Heart right ventricle (tissue), 16 donors: ENCODE measurements around the gene HERC3. TPM values are rescaled to one million over a fixed set of nuclear protein-coding genes. Genes with fewer than 3 reads are reported as not detected.

Experiments
- ATAC-seq, 8 donors: fragments of 200-7000 bp; cut with Tn5 transposase; one replicate each; pipeline ENCODE4 v1.9.1; 2020; ENCODE audit warnings: mild to moderate bottlenecking in 8 of 8, moderate library complexity in 8 of 8, moderate number of reproducible peaks in 1 of 8
- DNase-seq, 2 donors: peaks; one replicate each; pipeline ENCODE4 v3.0.0-alpha.2; 2020
- H3K27ac ChIP-seq, 10 donors: fragments of 200-600 bp; sonication (generic) in 2 of 10; one replicate each; pipeline versions ENCODE4 v1.5.0 to v1.8.0; 2020 to 2022; ENCODE audit warnings: mild to moderate bottlenecking in 3 of 10
- H3K27me3 ChIP-seq, 7 donors: fragments of 200-600 bp; one replicate each; pipeline ENCODE4 v1.8.0; 2021 to 2022; ENCODE audit warnings: mild to moderate bottlenecking in 2 of 7
- H3K36me3 ChIP-seq, 9 donors: fragments of 200-600 bp; sonication (generic) in 1 of 9; one replicate each; pipeline versions ENCODE4 v1.5.0 to v1.8.0; 2020 to 2022; ENCODE audit warnings: mild to moderate bottlenecking in 2 of 9
- H3K4me1 ChIP-seq, 9 donors: fragments of 200-600 bp; sonication (generic) in 1 of 9; one replicate each; pipeline versions ENCODE4 v1.5.0 to v1.8.0; 2020 to 2022; ENCODE audit warnings: mild to moderate bottlenecking in 4 of 9
- H3K4me3 ChIP-seq, 10 donors: fragments of 200-600 bp; sonication (generic) in 2 of 10; one replicate each; pipeline versions ENCODE4 v1.5.0 to v1.8.0; 2020 to 2022; ENCODE audit warnings: mild to moderate bottlenecking in 7 of 10, moderate library complexity in 2 of 10
- H3K9me3 ChIP-seq, 11 donors: fragments of 200-600 bp in 10 of 11; sonication (generic) in 2 of 11; one replicate each; pipeline versions ENCODE4 v1.5.0 to v1.8.0; 2013 to 2022; ENCODE audit warnings: mild to moderate bottlenecking in 2 of 11, control low read depth in 1 of 11, moderate library complexity in 1 of 11
- WGBS, 2 donors: extraction: QIAGEN DNeasy Blood & Tissue Kit; methylation state at CpG; one replicate each; pipeline ENCODE4 v1.1.7; 2013; ENCODE audit warnings: inconsistent platforms in 1 of 2; 5-methylcytosine and 5-hydroxymethylcytosine counted together
- intact Hi-C, 10 donors: fragments of 100-400 bp; cut with DNase I; formaldehyde crosslinking; loops; one replicate each; pipeline versions ENCODE4 v1.11.1 to v1.14.2; 2022
- polyA plus RNA-seq, 2 donors: library from polyadenylated mRNA; stranded (reverse); fragments of 200-250 nt; gene quantifications; one replicate each; pipeline ENCODE4 v1.2.3, GENCODE V29; 2013
- total RNA-seq, 10 donors: library from RNA; stranded (reverse); fragmentation: NEBNext Ultra II Directional in 3 of 10; extraction: Animal tissue kit (Norgen Biotek cat#: 25700) in 3 of 10; gene quantifications; one replicate each; pipeline versions ENCODE4 v1.2.1 to v1.2.4, GENCODE V29; 2021 to 2023
- TF ChIP-seq, protein P1 (sequence below), 9 donors: fragments of 200-600 bp; sonication (generic) in 2 of 9; IDR thresholded peaks; one replicate each; pipeline versions ENCODE4 v1.5.0 to v1.8.0; 2021 to 2022; ENCODE audit warnings: antibody characterized with exemption in 9 of 9, mild to moderate bottlenecking in 5 of 9, moderate library complexity in 1 of 9
- donor health status: Arrhythmogenic right ventricular cardiomyopathy.
- donor health status: ischemic (EF 13 %, LVEDD 7.1; RV severe dilation, severe dysfunction).
- donor health status: healthy with polysubstance abuse.
- donor health status: DM: no; HTN: yes; CAD: no.
- donor health status: DM: no; HTN: no; CAD: no.
- donor health status: ischemic (EF 25% LVEDD 6.9; RV normal size, moderate dysfunction).
- donor health status: ischemic (EF 25% LVEDD 5.7; RV mildly dilated, moderate dysfunction).
- donor health status: healthy.
- donor health status: DM: yes; HTN: yes; CAD: no.
- donor health status: Ischemic cardiomyopathy.
- donor health status: ischemic (EF 35%, LVEDD 5.7; RV mildly dilated, moderate dysfunction).
- donor health status: nonischemic (EF 11% LVEDD 7.7; RV severe dilation, severe dysfunction).
- donor health status: DM: yes; HTN: yes; CAD: no.
- donor health status: PGD.
- donor health status: ischemic (EF 29% LVEDD 5.4; RV normal size, mild dysfunction).
- donor health status: nonischemic (EF 23%, LVEDD 6.1; RV moderate dilation, normal function).

HERC3 gene
- total and polyA plus RNA-seq, 12 donors, result 8.5 to 62.6 (median 46.5) TPM

DNA sequence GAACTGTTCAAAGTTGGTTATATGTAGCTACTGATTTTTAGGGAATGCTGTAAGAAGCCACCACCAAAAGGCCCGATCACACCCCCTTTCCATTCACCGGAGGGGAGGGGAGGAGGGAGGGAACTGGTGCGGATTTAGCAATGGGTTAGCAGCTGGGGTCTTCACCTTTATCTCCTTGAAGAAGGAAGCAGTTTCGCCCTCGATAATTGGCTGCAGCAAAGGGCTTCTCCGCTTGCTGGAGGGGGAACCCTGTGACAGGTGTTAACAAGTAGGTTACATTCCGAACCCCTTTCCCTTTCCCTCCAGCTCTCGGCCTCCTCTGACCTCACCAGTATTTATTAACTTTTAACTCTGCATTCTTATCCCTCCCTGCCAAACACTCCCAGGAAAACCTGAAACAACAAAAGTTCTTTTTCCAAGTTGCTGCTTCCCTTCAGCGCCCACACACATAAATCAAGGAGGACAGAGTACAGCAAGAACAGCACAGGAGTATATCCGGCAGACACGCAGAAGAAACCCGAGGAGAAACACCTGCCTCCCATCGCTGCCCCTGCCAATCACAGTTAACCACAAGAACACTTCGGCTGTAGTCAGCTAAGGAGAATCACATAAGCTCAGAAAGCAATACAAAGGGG is 145.1 kb downstream of the HERC3 start:
- H3K27ac ChIP-seq, result peak overlapping the region in 3 of 10 donors; percentile 7 to 28 (median 19)
- peaks cover 0 to 41% (median 23%) of the 10 kb centered on the region in 9 donors for H3K4me1 ChIP-seq
- DNase-seq (no peak), ATAC-seq (peak in 4 of 8 donors; percentile 13 to 51 (median 20))
- TF ChIP-seq, protein P1, sequence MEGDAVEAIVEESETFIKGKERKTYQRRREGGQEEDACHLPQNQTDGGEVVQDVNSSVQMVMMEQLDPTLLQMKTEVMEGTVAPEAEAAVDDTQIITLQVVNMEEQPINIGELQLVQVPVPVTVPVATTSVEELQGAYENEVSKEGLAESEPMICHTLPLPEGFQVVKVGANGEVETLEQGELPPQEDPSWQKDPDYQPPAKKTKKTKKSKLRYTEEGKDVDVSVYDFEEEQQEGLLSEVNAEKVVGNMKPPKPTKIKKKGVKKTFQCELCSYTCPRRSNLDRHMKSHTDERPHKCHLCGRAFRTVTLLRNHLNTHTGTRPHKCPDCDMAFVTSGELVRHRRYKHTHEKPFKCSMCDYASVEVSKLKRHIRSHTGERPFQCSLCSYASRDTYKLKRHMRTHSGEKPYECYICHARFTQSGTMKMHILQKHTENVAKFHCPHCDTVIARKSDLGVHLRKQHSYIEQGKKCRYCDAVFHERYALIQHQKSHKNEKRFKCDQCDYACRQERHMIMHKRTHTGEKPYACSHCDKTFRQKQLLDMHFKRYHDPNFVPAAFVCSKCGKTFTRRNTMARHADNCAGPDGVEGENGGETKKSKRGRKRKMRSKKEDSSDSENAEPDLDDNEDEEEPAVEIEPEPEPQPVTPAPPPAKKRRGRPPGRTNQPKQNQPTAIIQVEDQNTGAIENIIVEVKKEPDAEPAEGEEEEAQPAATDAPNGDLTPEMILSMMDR (IDR thresholded peaks at IDR 0.05), result no peak
- no peak overlapping the region for H3K4me3 ChIP-seq
- H3K36me3 ChIP-seq, result peaks cover 0 to 88% (median 10%) of the 10 kb centered on the region in 9 donors
- H3K9me3 ChIP-seq, result no peaks in the 10 kb centered on the region
- no peaks in the 10 kb centered on the region for H3K27me3 ChIP-seq
- intact Hi-C loops, result no loop called here
- WGBS, 2 donors, result 61 to 65% methylated on average over 14 of the region's 14 CpGs

DNA sequence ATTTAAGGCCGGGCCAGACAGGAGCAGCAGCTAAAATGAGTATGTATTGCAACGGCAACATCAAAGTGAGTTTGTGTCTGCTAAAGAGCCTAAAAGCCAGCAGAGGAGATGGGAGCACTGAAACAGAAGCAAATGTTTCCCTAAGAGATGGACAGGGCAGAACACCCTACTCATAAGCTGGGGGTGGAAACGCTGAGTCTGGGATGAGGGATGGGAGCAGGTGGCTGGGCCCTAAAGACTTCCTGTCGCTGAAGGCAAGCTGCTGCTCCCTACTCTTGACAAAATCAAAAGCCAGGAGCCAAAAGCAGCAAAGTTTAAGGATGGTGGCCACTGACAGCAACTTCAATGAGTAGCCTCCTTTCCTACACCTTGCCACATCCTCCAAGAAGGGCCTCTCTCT is 145.9 kb downstream of the HERC3 start:
- peak overlapping the region in 1 of 10 donors; percentile 7 for H3K27ac ChIP-seq
- no peak overlapping the region for H3K4me3 ChIP-seq
- no peaks in the 10 kb centered on the region for H3K9me3 ChIP-seq
- peaks cover 0 to 88% (median 13%) of the 10 kb centered on the region in 9 donors for H3K36me3 ChIP-seq
- no peaks in the 10 kb centered on the region for H3K27me3 ChIP-seq
- 92 to 95% methylated on average over 4 of the region's 4 CpGs for WGBS, 2 donors
- ATAC-seq (peak in 1 of 8 donors; percentile 29), DNase-seq (no peak)
- TF ChIP-seq, protein P1 (IDR thresholded peaks at IDR 0.05), result no peak
- intact Hi-C loops, result no loop called here
- H3K4me1 ChIP-seq, result peaks cover 0 to 41% (median 23%) of the 10 kb centered on the region in 9 donors

DNA sequence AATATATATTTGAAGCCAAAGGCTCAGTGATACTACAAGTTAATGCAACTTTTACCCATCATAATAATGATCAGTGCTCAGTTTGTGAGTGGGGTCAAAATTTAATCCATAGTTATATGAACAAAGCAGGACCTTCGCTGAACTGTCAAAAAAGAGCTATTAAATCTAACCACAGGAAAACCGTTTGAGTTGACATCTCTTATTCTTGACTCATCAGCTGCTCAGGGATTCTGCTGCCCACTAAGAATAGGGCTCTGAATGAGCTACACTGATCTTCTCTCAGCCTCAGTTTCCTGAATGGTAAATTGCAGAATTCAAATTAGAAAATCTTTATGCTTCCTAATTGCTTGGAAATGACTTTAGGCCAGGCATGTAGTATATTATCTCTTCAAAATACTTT is 150.3 kb downstream of the HERC3 start:
- Histone ChIP-seq H3K27me3 (no peaks in the 10 kb centered on the region), H3K27ac (no peak overlapping the region), H3K9me3 (no peaks in the 10 kb centered on the region), H3K36me3 (peaks cover 0 to 95% (median 22%) of the 10 kb centered on the region in 9 donors), H3K4me3 (no peak overlapping the region), H3K4me1 (peaks cover 0 to 40% (median 13%) of the 10 kb centered on the region in 9 donors)
- no peak for ATAC-seq
- intact Hi-C loops, result no loop called here
- DNase-seq, result no peak
- 78 to 79% methylated on average over 2 of the region's 2 CpGs for WGBS, 2 donors
- TF ChIP-seq, protein P1 (IDR thresholded peaks at IDR 0.05), result no peak

DNA sequence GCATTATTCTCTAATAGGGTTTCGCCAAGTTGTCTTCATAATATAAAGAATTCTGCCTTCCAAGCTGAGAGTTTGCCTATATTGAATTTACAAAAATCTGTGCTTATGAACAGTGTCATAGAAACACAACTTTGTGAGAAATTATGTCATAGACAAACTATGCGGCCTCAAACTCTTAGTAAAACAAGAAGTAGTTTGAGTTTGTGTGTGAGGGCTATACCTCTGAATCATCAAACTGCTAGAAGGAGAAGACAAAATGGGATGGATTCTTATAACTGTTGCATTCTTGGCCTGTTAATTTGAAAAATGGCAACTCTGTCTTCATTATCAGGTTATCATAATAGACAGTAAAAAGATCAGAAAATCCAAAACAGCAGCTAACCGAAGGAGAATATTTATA is 151.4 kb downstream of the HERC3 start:
- H3K36me3 ChIP-seq, result peaks cover 0 to 95% (median 24%) of the 10 kb centered on the region in 9 donors
- H3K27me3 ChIP-seq, result no peaks in the 10 kb centered on the region
- H3K9me3 ChIP-seq, result no peaks in the 10 kb centered on the region
- WGBS, 2 donors, result 91 to 94% methylated on average over 3 of the region's 3 CpGs
- H3K4me3 ChIP-seq, result no peak overlapping the region
- no peak overlapping the region for H3K27ac ChIP-seq
- DNase-seq, result no peak
- intact Hi-C loops, result no loop called here
- TF ChIP-seq, protein P1 (IDR thresholded peaks at IDR 0.05), result no peak
- ATAC-seq, result no peak
- peaks cover 0 to 34% (median 12%) of the 10 kb centered on the region in 9 donors for H3K4me1 ChIP-seq
